Stimulated activated CD4-positive, alpha-beta T cell treated with anti-CD3 and anti-CD28 coated beads, Interleukin-4, amount 100 ng/mL, for 24 hours (primary cell): Measurements from ENCODE around the gene HOXA13.

ENCODE experiments used
- DNase-seq: peaks from one replicate; pipeline ENCODE4 v3.0.0-alpha.2; 2020

Gene HOXA13

DNA sequence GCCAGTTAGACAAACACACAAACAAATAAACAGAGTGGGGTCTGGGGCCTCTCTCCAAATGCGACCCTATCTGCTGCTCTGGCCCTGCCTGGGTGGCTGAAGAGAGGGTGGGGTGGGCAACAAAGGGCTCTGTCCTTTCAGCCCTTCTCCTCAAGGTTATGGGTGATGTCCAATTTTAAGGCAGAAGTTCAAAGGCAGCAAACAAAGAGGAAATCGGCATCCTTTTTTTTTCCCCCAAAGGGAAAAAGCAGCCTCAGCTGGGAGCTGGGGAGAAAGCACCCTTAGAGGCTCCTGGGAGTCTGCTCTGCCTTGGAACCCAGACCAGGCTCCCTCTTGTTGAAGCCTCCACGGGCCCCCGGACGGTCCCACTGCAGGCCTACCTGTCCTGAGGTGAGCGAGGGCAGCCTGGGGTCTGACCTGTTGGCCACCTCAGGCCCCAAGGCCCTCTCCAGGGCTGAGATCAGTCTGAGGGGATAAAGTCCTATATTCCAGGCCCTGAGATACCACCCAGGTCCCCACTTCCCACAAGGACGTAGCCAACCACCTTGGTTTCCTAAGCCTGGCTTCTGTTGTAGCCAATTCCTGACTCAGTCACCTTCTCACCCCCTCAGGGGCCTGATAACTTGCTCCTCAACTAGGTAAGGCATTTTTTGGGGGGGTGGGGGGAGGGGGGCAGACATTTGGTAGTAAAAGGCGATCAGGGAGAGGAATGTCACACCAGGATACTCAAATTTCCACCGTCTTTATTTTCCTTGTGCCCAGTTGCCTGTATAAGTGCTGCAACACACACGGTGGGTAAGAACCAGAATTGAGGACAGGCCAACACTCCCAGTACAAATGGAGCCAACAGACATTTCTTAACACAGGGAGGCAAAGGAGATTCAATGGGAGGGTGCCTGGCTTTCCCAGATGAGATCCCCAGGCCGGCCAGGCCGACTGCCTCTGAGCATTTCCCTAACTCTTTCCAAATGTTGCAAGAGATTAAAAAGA is 19.2 kb downstream of the HOXA13 start:
- DNase-seq, result no peak

DNA sequence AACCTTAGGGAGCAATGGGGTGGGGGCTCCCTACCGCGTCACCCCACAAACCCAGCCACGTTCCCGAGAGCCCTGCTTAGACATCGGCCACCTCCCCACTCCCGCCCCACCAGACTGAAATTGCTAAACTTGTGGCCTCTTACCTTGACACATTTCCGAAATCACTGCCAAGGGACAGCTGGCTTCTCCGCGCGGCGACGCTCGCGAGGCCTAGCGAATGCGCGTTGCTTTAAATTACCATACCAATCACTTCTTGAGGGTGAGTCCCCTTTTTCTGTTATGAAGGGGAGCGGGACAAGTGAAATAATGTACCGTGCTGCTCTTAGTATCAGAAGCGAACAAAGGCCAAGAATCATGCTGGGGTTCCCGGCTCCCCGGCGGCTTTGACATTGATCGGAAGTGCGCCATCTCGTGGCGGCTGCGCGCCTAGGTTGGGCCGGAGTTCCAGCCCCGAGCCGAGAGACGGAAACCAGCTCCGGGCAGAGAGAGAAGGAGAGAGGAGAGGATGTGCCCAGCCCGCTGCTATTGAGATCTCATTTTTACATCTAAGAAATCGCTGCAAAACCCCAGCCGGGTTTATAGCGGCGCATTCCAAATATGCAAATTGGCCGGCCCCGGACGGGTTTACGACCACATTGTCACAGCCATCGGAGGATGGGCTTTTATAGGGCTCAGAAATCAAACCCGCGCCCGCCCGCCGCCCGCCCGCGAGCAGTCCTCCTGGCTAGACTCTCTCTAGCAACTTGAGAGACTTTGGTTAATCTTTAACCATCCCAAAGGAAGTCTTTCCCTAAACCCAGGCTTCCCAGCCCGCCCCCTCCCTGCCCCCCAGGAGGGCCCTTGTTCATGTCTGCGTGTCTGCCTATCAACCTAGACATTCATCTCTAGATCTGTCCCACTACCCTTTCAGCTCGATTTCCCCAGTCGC is 20.1 kb downstream of the HOXA13 start:
- peak; percentile 66 for DNase-seq

DNA sequence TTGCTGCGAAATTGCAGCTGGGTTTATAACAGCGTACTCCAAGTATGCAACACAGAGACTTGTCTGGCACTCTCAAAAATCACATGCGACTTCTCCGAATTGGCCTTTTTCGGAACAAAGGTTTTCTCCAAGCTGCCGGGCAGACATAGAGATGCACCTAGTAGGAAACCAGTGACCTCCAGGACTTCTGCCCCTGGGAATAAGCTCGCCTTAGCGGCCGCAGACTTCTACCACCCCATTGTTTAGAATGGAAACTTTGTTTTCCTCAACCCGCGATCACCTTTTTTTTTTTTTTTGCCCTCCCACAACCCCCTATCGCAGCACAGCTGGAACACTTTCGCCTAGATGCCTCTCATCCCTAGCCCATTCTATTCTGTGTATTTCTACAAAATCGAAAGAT is 20.9 kb downstream of the HOXA13 start:
- no peak for DNase-seq

DNA sequence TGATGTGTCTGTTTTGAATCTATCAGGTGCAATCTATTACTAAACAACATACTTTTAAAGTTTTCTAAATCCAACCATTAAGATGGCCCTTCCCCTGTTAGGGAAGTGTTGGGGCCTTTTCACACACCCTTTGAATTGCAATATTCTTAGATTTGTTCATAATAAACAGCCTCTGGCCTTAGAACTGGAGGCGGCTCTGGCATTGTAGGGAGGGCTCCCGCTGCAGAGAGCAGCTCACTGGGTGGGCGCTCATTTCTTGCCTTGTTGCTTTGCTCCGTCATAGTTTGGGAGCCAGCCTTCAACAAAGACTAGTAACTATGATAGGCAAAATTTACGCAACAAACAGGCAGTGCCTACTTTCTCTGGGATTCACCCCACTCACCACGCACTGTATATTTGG is 21.5 kb downstream of the HOXA13 start:
- no peak for DNase-seq

DNA sequence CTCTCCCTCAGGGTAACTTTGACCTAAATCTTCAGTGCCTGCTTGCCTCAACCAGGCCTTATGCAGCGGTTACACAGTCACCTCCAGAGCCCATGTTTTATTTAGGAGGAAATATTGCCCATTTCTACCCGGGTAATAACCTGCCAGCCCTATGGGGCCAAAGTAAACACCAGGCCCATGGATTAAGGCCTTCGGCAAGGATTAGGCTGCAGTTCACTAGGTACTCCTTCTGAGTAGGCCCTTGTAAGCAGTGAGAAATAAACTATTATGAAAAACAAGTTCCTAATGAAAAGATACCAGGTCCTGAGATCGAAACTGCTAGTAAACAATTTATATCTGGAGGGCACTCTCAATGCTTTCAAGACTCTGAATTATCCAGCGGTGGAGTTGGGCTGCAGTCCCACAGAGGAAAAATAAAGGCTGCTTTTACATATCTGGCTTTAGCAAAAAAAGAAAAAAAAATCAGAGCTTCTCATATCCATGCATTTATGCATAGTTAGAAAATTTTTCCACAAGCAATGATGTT is 22.0 kb downstream of the HOXA13 start:
- no peak for DNase-seq

DNA sequence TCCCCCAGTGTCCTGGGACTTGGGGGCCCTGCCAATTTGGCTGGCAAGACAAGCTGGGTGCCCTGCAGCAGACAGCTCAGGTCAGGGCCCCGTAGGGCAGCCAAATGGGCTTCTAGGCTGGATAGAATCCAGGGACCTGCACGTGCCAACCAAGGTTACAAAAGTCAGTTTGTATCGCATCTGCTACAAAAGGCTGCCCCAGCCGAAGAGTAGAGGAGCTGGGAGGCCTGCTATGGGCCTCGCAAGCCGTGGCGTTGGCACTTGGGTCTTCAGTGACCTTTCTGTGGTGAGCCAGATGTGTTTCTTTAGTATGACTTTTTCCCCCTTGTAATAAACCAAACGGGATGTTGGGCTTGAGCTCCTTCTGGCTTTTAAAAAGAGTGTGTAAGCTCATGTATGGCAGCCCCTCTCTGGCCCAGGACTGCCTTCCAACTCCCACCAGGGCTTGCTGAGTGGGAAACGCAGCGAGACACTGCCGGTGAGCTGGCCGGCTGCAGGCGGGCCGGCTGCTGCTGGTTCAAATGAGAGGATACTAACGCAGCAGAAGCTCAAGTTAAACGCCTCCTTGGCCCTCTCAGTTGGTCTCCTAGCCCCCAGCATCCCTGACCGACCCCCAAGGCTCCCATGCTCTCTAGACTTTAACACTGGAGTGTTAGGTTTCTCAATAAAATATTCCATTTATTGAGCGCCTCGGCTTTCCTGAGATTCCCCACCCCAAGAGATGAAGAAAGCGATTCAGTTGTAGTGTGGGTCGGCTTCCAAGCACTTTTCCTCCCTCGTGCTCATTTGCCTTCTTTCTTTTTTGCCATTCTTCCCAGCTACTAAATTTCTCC is 22.7 kb downstream of the HOXA13 start:
- DNase-seq, result no peak

DNA sequence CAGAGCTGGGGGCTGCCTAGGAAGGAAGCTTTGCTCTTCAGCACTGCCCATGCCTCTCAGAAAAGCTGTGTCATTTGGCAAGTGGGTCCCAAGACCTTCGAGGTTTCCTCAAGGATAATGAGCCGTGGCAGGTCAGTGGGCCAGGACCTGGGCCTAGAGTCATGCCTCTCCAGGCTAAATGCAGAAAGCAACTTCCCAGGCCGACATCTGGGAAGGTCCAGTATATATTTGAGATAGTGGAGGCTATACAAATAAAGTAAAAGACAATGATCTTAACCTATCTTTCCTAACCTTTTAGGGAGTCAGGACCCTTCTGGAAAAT is 23.4 kb downstream of the HOXA13 start:
- DNase-seq, result no peak

DNA sequence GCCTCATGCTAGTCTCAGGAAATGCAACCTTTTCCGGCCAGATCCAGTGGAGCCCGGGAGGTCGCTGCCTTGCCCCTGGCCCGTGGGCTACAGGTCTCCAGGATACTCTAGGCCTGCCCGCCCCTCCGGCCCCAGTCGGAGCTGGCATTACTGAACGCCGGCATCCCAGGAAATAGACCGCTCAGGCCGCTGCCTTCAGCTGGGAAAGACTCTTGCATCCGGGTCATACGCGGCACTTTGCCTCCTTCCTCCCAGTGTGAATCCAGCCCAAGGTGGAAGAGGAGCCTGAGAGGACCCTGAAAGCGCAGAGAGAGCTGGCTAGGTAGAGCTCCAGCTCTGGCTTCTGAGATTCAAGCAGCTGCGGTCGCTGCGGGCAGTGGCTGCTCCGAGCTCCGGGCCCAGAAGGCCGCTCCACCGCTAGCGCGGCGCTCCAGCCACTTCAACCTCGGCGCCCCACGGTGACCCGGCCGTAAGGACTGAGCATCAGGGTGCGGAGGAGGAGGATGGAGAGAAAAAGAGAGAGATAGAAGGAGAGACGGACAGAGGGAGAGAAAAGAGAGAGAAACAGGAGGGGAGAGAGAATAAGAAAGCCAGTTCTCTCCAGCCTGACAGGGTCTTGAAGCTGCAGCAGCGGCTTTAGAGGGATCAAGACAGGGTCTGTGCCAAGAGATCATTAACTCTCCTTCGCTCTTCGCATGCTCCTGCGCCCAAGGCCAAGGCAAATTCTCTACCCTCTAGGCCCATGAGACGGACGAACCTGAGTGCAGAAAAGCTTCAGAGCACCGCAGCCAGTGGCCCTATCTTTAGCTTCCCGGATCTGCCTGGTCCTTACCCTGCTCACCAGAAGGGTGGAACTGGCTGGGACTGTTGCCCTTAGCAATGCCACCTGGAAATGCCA is 24.0 kb downstream of the HOXA13 start:
- no peak for DNase-seq

DNA sequence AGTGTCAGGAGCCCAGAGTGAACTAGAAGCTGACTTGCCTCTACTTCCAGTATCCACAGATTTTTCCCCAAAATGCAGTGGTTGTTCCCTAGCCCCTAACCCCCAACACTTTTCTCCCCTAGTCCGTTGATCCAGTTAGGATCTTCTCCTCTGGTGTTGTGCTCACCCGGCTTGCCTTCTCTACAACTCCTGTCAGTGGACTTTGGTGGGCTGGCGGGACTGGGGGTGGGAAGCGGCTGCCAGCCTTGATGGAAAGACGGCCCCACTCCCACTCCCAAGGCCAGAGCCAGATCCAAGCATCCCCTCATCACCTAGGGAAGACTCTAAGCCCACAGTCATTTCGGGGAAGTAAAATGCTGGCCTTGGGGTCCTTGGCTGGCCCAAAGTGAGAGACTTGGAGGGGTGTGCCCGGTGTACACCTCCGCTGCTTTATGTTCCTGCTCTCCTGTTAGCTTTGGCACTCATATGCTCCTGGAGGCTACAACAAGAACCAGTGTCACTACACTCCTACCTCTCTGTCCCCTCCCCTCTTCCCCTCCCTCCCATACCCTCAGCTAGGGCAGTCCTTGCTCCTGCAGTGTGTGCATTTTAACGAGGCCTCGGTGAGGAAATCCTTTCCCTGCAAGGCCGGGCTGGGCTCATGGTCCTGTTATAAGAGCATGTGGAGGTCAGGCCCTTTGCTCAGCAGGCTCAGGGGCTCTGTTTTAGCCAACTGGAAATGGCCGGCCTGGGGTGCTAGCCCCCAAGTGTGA is 24.8 kb downstream of the HOXA13 start:
- no peak for DNase-seq

DNA sequence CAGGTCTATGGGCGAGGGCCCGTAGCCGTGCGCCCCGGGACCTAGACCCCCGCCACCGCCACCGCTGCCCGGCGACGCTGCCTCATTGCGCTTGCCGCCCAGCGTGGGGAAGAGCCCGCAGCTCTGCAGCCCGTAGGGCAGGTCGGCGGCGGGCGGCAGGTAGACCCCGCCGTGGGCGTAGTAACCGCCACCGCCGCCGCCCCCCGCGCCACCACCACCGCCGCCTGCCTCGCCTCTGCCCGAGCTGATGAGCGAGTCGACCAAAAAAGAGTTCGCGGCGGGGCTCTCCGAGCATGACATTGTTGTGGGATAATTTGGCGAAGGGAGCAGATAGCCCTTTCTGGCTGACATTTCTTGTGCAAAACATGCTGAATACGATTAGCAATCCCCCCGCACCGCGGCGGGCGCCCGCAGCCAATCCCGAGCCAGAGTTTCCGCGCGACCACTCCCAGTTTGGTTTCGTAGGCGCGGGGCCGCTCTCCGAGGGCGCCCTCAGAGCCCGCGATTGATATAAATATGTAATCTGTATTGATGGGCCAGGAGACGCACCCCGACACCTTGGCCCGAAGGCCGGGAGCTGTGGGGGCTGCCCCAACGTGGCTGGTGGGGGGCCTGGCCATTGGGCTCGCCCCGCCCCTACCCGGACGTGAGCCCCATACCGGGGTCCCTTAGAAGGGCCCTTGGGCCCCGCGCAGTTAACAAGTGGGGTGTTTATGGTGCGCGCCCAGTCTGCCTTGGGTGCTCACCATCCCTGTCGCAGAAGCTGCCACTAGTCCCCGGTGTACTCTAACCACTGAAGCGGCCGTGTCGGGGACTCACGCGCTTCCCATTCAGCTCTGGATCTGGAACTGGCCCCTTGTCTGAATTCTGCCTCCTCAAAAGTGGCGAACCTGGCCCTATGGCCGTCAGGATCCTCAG is 25.7 kb downstream of the HOXA13 start, which contains the start of gene HOXA10:
HOXA10 (minus strand) TSS at position 365 of the 918 bp plus-strand sequence; CDS start at position 351, 14 bp downstream.
- no peak for DNase-seq

DNA sequence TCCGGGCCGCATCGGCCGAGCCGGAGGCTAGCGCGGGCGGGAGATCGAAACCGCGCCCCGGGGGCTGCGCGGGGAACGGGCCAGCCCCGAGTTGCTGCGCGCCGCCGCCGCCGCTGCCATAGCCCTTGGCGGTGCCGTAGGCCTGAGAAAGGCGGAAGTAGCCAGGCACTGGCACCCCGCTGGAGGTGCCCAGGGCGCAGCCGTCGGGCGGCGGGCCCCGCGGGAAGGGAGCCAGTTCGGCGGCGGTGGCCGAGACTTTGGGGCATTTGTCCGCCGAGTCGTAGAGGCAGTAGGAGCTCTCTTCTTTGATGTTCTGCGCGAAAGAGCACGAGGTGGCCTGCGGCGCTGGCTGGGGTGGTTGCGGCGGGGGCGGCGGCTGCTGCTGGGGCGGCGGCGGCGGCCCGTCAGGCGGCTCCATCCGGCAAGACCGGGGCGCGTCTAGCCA is 26.4 kb downstream of the HOXA13 start:
- no peak for DNase-seq

DNA sequence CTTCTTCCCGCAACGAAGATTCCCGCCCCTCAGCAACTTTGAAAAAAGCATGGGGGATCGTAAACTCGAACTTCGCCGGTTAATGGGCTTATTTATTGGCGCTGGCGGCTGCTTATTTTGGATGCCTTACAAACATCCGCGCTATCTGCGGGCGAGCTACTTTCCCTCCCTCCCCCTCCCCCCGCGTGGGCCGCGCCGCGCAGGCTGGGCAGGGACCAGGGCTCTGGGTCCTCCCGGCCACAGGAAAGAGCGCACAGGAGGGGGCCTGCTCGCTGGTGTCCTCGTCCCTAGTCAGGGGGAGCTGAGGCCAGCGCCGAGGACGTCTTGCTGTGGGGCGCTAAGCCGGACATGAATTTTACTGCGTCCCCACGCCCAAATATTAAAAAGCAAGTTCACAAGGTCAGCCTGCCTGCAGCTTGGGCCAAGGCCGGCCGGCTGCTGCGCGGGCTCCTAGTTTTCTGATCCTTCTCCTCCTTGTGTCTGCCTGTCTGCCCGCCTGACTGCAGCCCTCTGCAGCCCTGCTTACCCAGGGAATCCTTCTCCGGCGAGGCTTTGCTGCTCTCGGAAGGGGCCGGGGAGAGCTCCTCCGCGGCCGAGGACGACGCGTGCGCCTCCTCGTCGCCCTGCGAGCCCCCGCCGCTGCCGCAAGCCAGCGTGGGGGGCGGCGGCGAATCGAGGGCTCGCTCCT is 26.9 kb downstream of the HOXA13 start:
- no peak for DNase-seq

DNA sequence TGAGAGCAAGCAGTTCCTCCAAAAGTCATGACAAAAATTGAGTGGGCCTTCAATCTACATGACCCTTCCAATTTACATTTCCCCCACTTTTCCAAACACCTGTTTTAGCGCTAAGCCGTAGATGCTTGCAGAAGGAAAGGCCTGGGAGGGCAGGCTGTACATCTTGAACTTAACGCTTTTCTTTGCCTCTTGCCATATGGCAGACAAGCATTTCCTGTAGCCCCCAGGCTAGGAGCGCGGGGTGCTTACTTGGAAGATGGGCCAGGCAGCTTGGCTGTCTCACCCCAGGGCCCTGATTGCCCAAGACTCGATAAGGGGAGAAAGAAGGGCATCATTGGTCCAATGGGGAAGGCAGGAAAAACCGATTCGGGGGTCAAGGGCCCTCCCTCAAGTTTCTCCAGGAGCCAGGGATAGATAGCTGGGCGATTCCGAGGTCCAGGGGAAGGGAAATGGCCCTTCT is 27.5 kb downstream of the HOXA13 start:
- DNase-seq, result no peak

DNA sequence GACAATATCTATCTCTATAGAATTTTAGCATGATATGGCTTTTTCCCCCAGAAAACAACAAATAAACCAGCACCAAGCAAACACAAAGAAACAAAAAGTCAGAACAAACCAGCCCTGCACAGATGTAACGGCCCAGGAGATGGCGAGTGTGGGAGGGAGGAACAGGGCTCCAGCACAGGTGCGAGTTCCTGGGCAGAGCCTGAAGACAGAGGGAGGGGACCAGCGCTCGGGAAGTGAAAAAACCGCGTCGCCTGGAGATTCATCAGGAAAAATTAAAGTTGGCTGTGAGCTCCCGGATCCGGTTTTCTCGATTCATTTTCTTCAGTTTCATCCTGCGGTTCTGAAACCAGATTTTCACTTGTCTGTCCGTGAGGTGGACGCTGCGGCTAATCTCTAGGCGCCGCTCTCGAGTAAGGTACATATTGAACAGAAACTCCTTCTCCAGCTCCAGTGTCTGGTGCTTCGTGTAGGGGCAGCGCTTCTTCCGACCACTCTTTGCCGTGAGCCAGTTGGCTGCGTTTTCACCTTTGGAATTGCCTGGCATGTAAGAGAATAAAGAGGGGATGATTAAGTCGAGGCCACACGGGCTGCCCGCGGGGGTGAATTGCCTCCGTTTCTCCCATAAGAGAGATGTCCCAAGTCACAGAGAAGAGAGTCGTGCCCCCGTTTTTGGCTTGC is 28.1 kb downstream of the HOXA13 start:
- no peak for DNase-seq

DNA sequence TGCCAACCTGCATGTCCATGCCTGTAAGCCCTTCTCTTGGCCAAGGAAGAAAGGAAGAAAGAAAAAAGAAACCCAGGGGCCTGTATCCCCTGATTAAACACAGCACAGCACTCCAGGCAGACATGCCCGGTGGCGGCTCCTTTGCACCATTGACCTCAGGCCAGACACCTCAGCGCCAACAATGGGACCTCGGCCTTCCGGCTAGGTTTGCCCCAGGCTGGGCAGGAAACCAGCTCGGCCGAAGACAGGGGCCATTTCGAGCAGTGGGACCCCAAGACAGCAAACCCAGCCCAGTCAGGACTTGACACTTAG is 28.6 kb downstream of the HOXA13 start:
- no peak for DNase-seq

DNA sequence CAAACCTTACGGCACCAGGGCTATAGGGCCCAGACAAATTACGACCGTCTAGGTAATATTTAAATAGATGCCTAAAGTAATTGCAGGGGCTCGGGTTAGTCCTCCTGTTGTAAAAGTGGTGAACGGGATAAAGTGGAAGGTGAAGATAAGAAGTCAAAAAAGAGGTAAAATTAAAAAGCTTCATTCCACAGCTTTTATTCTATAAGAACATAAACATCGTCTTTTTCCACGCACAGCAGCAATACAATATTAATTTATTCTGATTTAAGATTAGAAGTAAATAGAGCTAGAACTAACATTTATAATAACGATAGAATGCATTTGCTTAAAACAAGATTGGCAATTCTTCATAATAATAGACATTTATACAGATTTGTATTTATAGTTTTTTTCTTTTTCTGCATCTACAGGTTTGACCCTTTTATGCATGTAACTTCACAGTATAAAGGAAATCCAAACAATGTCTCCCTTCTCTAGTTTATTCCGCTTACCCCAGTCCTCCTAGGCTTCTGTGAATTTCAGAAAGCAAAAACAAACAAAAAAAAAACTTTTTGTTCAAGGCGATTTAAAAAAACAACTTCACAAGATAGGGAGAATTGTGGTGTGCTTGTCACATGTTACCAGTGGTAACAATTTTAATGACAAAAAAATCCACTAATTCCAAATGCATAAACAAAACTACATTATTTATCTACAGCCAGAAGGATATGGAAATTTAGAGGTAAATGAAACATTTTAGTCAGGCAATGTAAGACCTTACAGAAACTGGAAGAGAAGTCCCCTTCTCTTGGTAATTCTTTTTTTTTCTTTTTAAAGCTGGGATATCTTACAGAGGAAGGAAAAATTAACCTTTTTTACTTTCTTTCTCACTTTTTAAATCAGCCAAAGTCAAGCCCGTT is 29.2 kb downstream of the HOXA13 start:
- no peak for DNase-seq
